Fibroblast of skin of right biceps (primary cell): ENCODE results near the gene SLC22A14.

Experiments
- DNase-seq: peaks from one replicate; pipeline ENCODE4 v3.0.0-alpha.2; 2013

Gene SLC22A14

GRCh38 chr3:38346587-38347410, 64.7 kb downstream of the SLC22A14 start, which contains the start of gene XYLB:
Gene XYLB, plus strand, starts transcription at chr3:38346785. Its CDS starts 84 bp downstream, at chr3:38346869.
- peak; percentile 77 for DNase-seq

DNA sequence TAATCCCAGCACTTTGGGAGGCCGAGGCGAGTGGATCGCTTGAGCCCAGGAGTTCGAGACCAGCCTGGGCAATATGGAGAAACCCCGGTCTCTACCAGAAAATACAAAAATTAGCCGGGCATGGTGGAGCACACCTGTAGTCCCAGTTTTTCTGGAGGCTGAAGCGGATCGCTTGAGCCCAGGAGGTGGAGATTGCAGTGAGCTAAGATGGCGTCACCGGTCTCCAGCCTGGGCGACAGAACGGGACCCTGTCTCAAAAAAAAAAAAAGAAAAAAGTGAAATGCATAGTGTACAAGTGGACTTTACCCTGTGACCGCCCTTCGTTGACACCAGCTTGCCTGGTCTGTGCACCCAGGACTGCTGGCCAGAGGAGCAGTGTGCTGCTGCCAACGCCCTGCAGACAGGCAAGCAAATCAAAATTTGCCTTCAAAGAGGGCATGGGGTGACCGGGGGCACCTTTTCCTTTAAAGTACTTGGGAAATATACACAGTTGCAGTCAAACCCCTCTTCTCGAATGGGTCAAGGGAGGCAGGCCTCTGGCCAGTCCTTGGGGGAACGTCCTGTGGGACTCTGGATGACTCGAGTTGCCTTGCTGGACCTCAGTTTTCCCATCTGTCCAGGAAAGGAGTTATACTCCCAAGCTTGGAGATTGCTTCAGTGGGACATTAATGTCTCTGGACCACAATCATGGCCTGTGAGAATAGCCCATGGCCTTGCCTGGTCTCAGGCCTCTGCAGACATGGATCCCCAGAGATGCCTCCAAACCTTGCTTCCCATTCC, 65.5 kb downstream of the SLC22A14 start:
- DNase-seq, result no peak

GRCh38 chr3:38348903-38349302, 66.8 kb downstream of the SLC22A14 start:
- peak; percentile 60 for DNase-seq

DNA sequence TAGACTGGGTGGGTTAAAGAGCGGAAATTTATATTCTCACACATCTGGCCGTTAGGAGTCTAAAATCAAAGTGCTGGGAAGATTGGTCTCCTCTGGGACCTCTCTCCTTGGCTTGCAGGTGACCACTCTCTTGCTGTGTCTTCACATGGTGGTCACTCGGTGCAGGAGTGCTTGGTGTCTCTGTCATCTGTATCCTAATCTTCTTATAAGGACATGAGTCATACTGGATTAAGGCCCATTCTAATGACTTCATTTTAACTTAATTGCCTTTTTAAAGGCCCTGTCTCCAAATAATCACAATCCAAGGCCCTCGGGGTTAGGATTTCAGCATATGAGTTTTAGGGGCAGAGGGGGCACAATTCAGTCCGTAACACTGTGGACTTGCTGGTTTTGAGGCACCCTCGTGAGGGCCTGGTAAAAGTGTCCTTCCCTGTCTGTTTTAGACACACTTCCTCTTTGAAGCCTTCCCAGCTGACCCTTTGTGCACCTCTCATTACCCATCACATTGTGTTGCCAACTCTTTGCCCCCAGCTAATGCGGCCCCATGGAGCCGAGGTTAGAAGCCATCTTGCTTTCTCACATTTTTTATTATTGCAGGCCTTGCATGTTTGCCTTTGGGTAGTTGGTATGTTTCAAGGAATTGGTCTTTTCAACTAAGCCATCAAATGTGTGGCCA, 67.7 kb downstream of the SLC22A14 start:
- DNase-seq, result peak; percentile 53

- DNase-seq, result peak; percentile 68
Observed at GRCh38 chr3:38353151-38353550, 71.1 kb downstream of the SLC22A14 start.

- peak; percentile 68 for DNase-seq
Observed at GRCh38 chr3:38354588-38355330, 72.7 kb downstream of the SLC22A14 start.

- DNase-seq, result no peak
Observed at GRCh38 chr3:38359038-38359437, 76.9 kb downstream of the SLC22A14 start.

DNA sequence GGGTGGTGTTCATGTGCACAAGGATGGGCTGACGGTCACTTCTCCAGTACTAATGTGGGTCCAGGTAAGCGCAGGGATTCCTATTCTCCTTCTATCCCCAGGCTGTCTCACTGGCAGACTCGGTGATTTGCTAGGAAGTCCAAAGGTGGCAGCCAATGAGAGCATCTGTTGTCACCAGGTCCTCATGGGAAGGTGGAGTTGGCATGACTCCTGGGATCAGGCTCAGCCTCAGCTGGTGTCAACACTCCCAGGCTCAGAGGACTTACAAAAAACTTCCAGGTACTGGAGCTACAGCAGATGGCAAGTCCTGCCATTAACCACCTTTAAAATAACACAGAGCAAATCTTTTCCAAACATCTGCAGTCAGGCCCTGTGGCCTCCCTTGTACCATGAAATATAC, 78.3 kb downstream of the SLC22A14 start:
- no peak for DNase-seq

- no peak for DNase-seq
Observed at GRCh38 chr3:38361496-38361895, 79.4 kb downstream of the SLC22A14 start.

DNA sequence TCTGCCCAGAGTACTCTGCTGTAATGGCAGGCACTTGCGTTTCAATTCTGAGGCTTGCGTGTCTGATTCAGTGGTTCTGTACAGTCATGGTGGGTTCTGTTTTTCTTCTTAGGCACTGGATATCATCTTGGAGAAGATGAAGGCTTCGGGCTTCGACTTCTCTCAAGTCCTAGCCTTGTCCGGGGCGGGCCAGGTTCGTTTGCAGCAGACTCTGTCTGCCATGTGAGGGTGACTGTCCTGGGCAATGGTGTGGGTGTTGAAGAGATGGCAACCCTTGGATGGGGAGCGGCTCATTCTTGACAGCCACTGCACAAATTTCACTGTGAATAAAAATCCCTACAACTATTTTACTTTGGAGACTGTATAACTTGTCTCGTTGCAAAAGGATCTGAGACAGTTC, 80.7 kb downstream of the SLC22A14 start:
- DNase-seq, result no peak

- DNase-seq, result no peak
Observed at GRCh38 chr3:38364721-38365400, 82.8 kb downstream of the SLC22A14 start.

- DNase-seq, result no peak
Observed at GRCh38 chr3:38365469-38366062, 83.5 kb downstream of the SLC22A14 start.

DNA sequence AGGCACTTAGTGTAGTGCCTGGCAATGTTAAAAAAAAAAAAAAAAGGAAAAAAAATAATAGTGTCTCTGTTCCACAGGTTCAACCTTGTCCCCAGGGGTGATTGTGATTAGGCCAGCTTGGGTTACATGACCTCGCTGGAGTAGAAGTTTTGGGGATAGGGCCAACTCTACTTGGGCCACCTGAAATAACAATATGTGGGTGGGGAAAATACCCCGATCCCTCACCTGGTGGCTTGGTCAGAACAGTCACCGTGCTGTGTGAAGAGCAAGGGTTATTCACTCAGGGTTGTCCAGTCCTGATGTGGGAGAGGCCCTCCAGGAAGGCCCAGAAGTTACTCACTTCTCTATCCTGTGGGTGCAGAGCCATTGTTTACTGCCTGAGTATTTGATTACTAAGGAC, 84.0 kb downstream of the SLC22A14 start:
- DNase-seq, result no peak

DNA sequence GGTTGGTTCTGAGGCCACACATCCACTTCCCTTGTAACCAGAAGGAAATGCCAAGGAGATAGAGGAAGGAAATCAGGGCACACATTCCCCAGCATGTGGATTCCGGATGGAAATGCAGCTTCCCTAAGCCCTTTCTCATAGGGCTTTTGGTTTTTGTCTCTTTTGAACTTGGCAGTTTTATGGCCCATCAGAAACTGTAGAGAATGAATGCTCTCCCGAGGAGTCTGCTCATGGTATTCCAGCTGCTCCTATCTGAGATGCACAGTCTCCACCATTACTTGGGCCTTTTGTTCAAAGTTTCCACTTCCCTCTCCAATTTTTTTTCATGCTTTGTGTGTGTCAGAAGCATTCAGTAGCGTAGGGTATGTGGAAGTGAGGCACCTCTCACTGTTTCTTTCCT, 85.7 kb downstream of the SLC22A14 start:
- DNase-seq, result no peak
